Breast epithelium (tissue), 4 donors: ENCODE data around the gene ARID1B. TPM values are rescaled to one million over a fixed set of nuclear protein-coding genes. Genes with fewer than 3 reads are reported as not detected.

Experiments used
- DNase-seq, 2 donors: peaks; one replicate each; pipeline ENCODE4 v3.0.0-alpha.2; 2019; ENCODE audit warnings: low spot score in 2 of 2
- H3K27ac ChIP-seq, 2 donors: fragments of 200-600 bp; sonication (generic) in 1 of 2; one replicate each; pipeline ENCODE4 v1.5.1; 2016 to 2019; ENCODE audit warnings: mild to moderate bottlenecking in 1 of 2
- H3K27me3 ChIP-seq, 2 donors: fragments of 200-600 bp; sonication (generic) in 1 of 2; one replicate each; pipeline versions ENCODE4 v1.5.1 to v1.6.0; 2017 to 2019; ENCODE audit warnings: control low read depth in 1 of 2, mild to moderate bottlenecking in 1 of 2
- H3K36me3 ChIP-seq: fragments of 200-600 bp; one replicate; pipeline ENCODE4 v1.5.1; 2019
- H3K4me1 ChIP-seq, 2 donors: fragments of 200-600 bp; sonication (generic); one replicate each; pipeline ENCODE4 v1.5.1; 2016 to 2019; ENCODE audit warnings: control low read depth in 1 of 2
- H3K4me3 ChIP-seq, 3 donors: fragments of 200-600 bp; sonication (generic); 1 replicate in 2 of 3; 2 replicates in 1 of 3; pipeline ENCODE4 v1.5.1; 2016 to 2019; ENCODE audit warnings: mild to moderate bottlenecking in 3 of 3, moderate library complexity in 2 of 3
- H3K9me3 ChIP-seq, 2 donors: fragments of 200-600 bp; sonication (generic) in 1 of 2; one replicate each; pipeline ENCODE4 v1.5.1; 2016 to 2019; ENCODE audit warnings: control low read depth in 1 of 2
- POLR2A ChIP-seq: fragments of 450-650 bp; IDR thresholded peaks from one replicate; pipeline ENCODE4 v1.6.1; 2016; ENCODE audit warnings: antibody characterized with exemption, mild to moderate bottlenecking, moderate library complexity
- POLR2AphosphoS5 ChIP-seq, 3 donors: sonication (generic); formaldehyde crosslinking; IDR thresholded peaks; one replicate each; pipeline ENCODE4 v1.6.1; 2017; ENCODE audit warnings: antibody characterized with exemption in 3 of 3
- intact Hi-C: fragments of 100-400 bp; cut with DNase I; formaldehyde crosslinking; loops from one replicate; pipeline ENCODE4 v1.15.1; 2023; ENCODE audit warnings: low total_unique reads
- total RNA-seq, 3 donors: library from RNA; depleted of rRNA; stranded (reverse); fragments of >200 nt; gene quantifications; one replicate each; pipeline ENCODE4 v1.1.0, GENCODE V29; 2016
- TF ChIP-seq, protein P1 (sequence below), 3 donors: fragments of 450-650 bp; IDR thresholded peaks; one replicate each; pipeline ENCODE4 v1.5.1; 2016 to 2017; ENCODE audit warnings: antibody characterized with exemption in 3 of 3, mild to moderate bottlenecking in 3 of 3, moderate library complexity in 3 of 3

Gene ARID1B
- total RNA-seq, 3 donors from 2014 or later: 99.9 to 205 (median 131) TPM

DNA sequence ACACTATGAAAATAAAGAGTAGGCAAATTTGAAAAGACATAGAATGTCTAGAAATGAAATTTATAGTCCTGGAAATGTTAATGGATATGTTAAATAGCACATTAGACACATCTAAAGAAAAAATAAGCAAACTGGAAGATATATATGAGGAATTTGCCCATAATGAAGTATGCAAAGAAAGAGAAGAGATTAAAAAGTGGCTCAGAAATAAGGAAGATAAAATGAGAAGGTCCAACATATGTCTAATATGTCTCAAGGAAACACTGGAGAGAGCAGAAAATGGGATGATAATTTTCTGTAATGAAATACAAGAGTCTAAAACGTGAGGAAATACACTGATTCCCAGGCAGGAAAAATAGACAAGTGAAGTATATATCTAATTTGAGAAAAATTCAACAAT, 36.6 kb upstream of the ARID1B start:
- DNase-seq: no peak
- Histone ChIP-seq H3K4me1 (no peaks in the 10 kb centered on the region), H3K36me3 (no peaks in the 10 kb centered on the region), H3K27ac (no peak overlapping the region), H3K4me3 (no peak overlapping the region), H3K27me3 (no peaks in the 10 kb centered on the region), H3K9me3 (peaks cover 0 to 14% of the 10 kb centered on the region in 2 donors)
- intact Hi-C loops: no loop called here
- TF ChIP-seq POLR2A (no peak), POLR2AphosphoS5 (IDR thresholded peaks at IDR 0.05) (no peak)
- TF ChIP-seq, protein P1, sequence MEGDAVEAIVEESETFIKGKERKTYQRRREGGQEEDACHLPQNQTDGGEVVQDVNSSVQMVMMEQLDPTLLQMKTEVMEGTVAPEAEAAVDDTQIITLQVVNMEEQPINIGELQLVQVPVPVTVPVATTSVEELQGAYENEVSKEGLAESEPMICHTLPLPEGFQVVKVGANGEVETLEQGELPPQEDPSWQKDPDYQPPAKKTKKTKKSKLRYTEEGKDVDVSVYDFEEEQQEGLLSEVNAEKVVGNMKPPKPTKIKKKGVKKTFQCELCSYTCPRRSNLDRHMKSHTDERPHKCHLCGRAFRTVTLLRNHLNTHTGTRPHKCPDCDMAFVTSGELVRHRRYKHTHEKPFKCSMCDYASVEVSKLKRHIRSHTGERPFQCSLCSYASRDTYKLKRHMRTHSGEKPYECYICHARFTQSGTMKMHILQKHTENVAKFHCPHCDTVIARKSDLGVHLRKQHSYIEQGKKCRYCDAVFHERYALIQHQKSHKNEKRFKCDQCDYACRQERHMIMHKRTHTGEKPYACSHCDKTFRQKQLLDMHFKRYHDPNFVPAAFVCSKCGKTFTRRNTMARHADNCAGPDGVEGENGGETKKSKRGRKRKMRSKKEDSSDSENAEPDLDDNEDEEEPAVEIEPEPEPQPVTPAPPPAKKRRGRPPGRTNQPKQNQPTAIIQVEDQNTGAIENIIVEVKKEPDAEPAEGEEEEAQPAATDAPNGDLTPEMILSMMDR (IDR thresholded peaks at IDR 0.05): no peak

DNA sequence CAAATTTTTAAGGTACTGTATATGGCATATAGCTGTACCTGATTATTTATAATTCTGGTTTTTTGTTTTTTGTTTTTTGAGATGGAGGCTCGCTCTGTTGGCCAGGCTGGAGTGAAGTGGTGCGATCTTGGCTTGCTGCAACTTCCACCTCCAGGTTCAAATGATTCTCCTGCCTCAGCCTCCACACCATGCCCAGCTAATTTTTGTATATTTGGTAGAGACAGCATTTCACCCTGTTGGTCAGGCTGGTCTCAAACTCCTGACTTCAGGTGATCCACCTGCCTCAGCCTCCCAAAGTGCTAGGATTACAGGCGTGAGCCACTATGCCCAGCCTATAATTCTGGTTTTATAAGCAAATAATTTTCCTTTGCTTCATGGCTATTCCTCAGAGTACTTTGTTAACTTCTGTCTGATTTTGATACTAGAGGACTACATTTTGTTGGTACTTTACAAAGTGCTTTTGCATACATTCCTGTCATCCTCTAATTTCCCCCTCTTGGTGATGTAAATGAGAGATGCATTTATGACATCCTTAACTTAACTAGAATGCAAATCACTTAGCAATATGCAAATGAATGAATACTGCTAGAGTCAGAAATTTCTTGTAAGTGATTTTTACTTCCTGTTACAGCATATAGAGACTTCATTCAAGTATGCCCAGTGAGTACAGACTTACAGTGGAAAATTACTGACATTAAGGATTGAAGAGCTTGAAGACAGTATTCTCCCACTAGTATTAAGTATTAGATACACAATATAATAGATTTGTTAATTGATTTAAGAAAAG, 35.7 kb upstream of the ARID1B start:
- TF ChIP-seq POLR2A (no peak), POLR2AphosphoS5 (IDR thresholded peaks at IDR 0.05) (no peak)
- TF ChIP-seq, protein P1 (IDR thresholded peaks at IDR 0.05): no peak
- Histone ChIP-seq H3K4me1 (no peaks in the 10 kb centered on the region), H3K36me3 (no peaks in the 10 kb centered on the region), H3K4me3 (no peak overlapping the region), H3K27ac (no peak overlapping the region), H3K9me3 (peaks cover 0 to 14% of the 10 kb centered on the region in 2 donors), H3K27me3 (no peaks in the 10 kb centered on the region)
- no peak for DNase-seq
- intact Hi-C loops: no loop called here

GRCh38 chr6:156747715-156748114, 29.5 kb upstream of the ARID1B start:
- H3K36me3 ChIP-seq: no peaks in the 10 kb centered on the region
- DNase-seq: no peak
- intact Hi-C loops: no loop called here
- no peak overlapping the region for H3K4me3 ChIP-seq
- no peak overlapping the region for H3K27ac ChIP-seq
- TF ChIP-seq, protein P1 (IDR thresholded peaks at IDR 0.05): no peak
- TF ChIP-seq POLR2A (no peak), POLR2AphosphoS5 (IDR thresholded peaks at IDR 0.05) (no peak)
- H3K4me1 ChIP-seq: no peaks in the 10 kb centered on the region
- H3K9me3 ChIP-seq: no peaks in the 10 kb centered on the region
- H3K27me3 ChIP-seq: no peaks in the 10 kb centered on the region

DNA sequence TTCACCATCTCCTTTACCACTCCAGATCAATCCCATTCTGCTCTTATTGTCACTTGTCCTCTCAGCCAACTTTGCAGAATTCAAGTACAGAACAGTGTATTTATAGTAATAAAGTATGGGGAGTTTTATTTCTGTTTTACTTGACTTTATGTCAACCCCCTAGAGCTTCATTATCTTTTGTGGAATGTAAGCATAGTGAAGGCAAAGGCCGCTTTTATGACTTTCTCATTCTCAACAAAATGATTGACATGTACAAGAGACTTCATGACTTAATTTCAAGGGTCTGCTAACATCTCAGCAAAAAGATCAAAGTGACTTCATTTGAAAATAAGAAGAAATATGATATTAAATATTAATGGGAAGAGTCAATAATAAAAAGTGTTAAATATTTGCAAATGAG, 28.7 kb upstream of the ARID1B start:
- Histone ChIP-seq H3K4me3 (no peak overlapping the region), H3K27me3 (no peaks in the 10 kb centered on the region), H3K36me3 (no peaks in the 10 kb centered on the region), H3K9me3 (no peaks in the 10 kb centered on the region), H3K27ac (no peak overlapping the region), H3K4me1 (no peaks in the 10 kb centered on the region)
- no peak for TF ChIP-seq POLR2A
- TF ChIP-seq, protein P1 (IDR thresholded peaks at IDR 0.05): no peak
- no peak for TF ChIP-seq POLR2AphosphoS5 (IDR thresholded peaks at IDR 0.05)
- DNase-seq: no peak
- intact Hi-C loops: no loop called here

DNA sequence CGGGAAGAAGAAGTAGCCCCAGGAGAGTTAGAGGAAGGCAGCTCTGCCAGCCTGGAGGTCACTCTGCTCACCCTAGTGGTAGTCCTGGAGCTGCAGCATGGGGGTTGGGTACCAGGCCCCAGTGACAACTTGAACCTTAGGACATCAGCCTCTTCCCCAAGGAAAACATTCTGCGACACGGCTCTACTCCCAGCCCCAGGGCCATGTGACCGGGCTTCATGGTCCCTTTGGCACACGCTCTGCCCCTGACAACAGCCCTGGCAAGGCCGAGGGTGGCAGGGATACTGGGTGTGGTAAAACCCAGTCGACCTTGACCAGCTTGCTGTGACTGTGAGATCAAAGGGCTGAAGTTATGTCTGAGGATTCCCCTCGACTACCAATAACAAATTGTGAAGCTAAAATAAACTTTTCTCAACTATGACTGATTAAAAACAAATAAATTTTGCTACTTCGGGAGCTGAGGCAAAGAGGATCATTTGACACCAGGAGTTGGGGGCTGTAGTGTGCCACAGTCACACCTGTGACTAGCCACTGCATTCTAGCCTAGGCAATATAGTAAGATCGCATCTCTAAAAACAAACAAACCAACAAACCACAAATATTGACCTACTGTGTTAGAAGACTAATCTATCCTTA, 24.4 kb upstream of the ARID1B start:
- no peaks in the 10 kb centered on the region for H3K27me3 ChIP-seq
- no peaks in the 10 kb centered on the region for H3K9me3 ChIP-seq
- H3K27ac ChIP-seq: no peak overlapping the region
- no peak overlapping the region for H3K4me3 ChIP-seq
- TF ChIP-seq POLR2A (no peak), POLR2AphosphoS5 (IDR thresholded peaks at IDR 0.05) (no peak)
- TF ChIP-seq, protein P1 (IDR thresholded peaks at IDR 0.05): no peak
- DNase-seq: no peak
- H3K4me1 ChIP-seq: no peaks in the 10 kb centered on the region
- no peaks in the 10 kb centered on the region for H3K36me3 ChIP-seq
- intact Hi-C loops: no loop called here
